HCT116 (cell line): ENCODE results near the gene SEC22A. TPM values are rescaled to one million over a fixed set of nuclear protein-coding genes. Genes with fewer than 3 reads are reported as not detected.

Source experiments
- ATAC-seq: fragments of 200-7000 bp; cut with Tn5 transposase; 2 replicates; pipeline ENCODE4 v1.9.1; 2020; ENCODE audit warnings: mild to moderate bottlenecking, moderate library complexity
- BruUV-seq: library from RNA; stranded (reverse); fragments of 400-500 nt; replicated peaks from 2 replicates; lab custom pipeline; 2021; lab: Mats Ljungman, UMichigan
- CTCF ChIA-PET: fragments of 300-600 bp; sonication (Branson Sonifier 250); formaldehyde crosslinking; loops from one replicate; lab custom pipeline; 2021; ENCODE audit warnings: antibody characterized with exemption; lab: Charles Lee
- POLR2A ChIA-PET: fragments of 300-600, 350-600 bp; sonication (Branson Sonifier 250); formaldehyde crosslinking; loops from one replicate; lab custom pipeline; 2021; ENCODE audit warnings: antibody characterized with exemption; lab: Charles Lee
- RAD21 ChIA-PET, 2 experiments: fragments of 300-600 bp; sonication (Branson Sonifier 250); formaldehyde crosslinking; loops; one replicate each; lab custom pipeline; 2023; ENCODE audit warnings: low total read pairs in 2 of 2; ENCODE audit not compliant: uncharacterized antibody in 2 of 2, unreplicated experiment in 2 of 2, low non-redundant PET in 1 of 2; lab: Charles Lee
- DNase-seq: peaks from one replicate; pipeline ENCODE4 v3.0.0-alpha.2; 2010; ENCODE audit warnings: low read depth, low spot score
- H2AFZ ChIP-seq: fragments of 200-600 bp; shearing (Covaris generic), sonication (generic); 2 replicates; pipeline ENCODE4 v1.6.1; 2017; ENCODE audit warnings: low read depth, mixed run types, mixed read lengths, antibody characterized with exemption, low read length; ENCODE audit not compliant: poor library complexity, severe bottlenecking
- H3K27ac ChIP-seq: 2 replicates; pipeline ENCODE4 v1.5.1; 2012; ENCODE audit warnings: low read depth, low read length
- H3K27me3 ChIP-seq: fragments of 200-600 bp; sonication (generic); 2 replicates; pipeline ENCODE4 v1.6.1; 2016; ENCODE audit warnings: mixed run types, low read length, mixed read lengths; ENCODE audit not compliant: insufficient read depth
- H3K36me3 ChIP-seq, 2 experiments: fragments of 200-500 bp in 1 of 2; fragments of 200-600 bp in 1 of 2; sonication (Bioruptor generic) in 1 of 2; sonication (generic) in 1 of 2; 2 replicates each; pipeline versions ENCODE4 v1.5.1 to v1.6.1; 2014 to 2016; ENCODE audit warnings: low read length in 2 of 2, inconsistent platforms in 1 of 2, mixed read lengths in 1 of 2, mixed run types in 1 of 2; ENCODE audit not compliant: insufficient read depth in 2 of 2, control insufficient read depth in 1 of 2
- H3K4me1 ChIP-seq, 2 experiments: fragments of 200-600 bp in 1 of 2; sonication (generic) in 1 of 2; 2 replicates each; pipeline versions ENCODE4 v1.5.1 to v1.6.1; 2012 to 2017; ENCODE audit warnings: low read length in 2 of 2, inconsistent platforms in 1 of 2, mild to moderate bottlenecking in 1 of 2, mixed read lengths in 1 of 2, mixed run types in 1 of 2, moderate library complexity in 1 of 2; ENCODE audit not compliant: insufficient read depth in 2 of 2, control insufficient read depth in 1 of 2
- H3K4me2 ChIP-seq: fragments of 200-600 bp; sonication (generic); 2 replicates; pipeline ENCODE4 v1.6.1; 2017; ENCODE audit warnings: mixed run types, low read length, mixed read lengths
- H3K4me3 ChIP-seq, 2 experiments: fragments of 200-600 bp in 1 of 2; sonication (generic) in 1 of 2; replicated peaks in 1 of 2; 2 replicates each; pipeline ENCODE4 v1.5.1; 2011 to 2016; ENCODE audit warnings: low read length in 2 of 2, control low read depth in 1 of 2, low read depth in 1 of 2, mild to moderate bottlenecking in 1 of 2, mixed read lengths in 1 of 2, mixed run types in 1 of 2
- H3K79me2 ChIP-seq: fragments of 200-600 bp; sonication (generic); 2 replicates; pipeline ENCODE4 v1.6.1; 2017; ENCODE audit warnings: mild to moderate bottlenecking, mixed run types, low read length, moderate library complexity, mixed read lengths; ENCODE audit not compliant: insufficient read depth
- H3K9ac ChIP-seq: fragments of 200-600 bp; sonication (generic); 2 replicates; pipeline ENCODE4 v1.6.1; 2016; ENCODE audit warnings: low read length, mixed read lengths
- H3K9me2 ChIP-seq: fragments of 200-600 bp; sonication (generic), shearing (Covaris generic); 2 replicates; pipeline ENCODE4 v1.6.1; 2017; ENCODE audit warnings: mixed run types, mild to moderate bottlenecking, moderate library complexity; ENCODE audit not compliant: insufficient read depth
- H3K9me3 ChIP-seq, 2 experiments: fragments of 200-500 bp in 1 of 2; fragments of 200-600 bp in 1 of 2; sonication (Bioruptor generic) in 1 of 2; sonication (generic) in 1 of 2; 2 replicates each; pipeline ENCODE4 v1.6.1; 2014 to 2017; ENCODE audit warnings: low read length in 2 of 2, mixed read lengths in 2 of 2, inconsistent platforms in 1 of 2, low read depth in 1 of 2, mild to moderate bottlenecking in 1 of 2, mixed run types in 1 of 2, moderate library complexity in 1 of 2; ENCODE audit not compliant: control insufficient read depth in 1 of 2, insufficient read depth in 1 of 2
- H4K20me1 ChIP-seq: fragments of 200-600 bp; sonication (generic), shearing (Covaris generic); 2 replicates; pipeline ENCODE4 v1.6.1; 2017; ENCODE audit warnings: mixed run types, mild to moderate bottlenecking, moderate library complexity; ENCODE audit not compliant: insufficient read depth
- ATF3 ChIP-seq: IDR thresholded peaks from 2 replicates; pipeline ENCODE4 v1.6.1; 2012
- CBX3 ChIP-seq: IDR thresholded peaks from 2 replicates; pipeline ENCODE4 v1.6.1; 2012; ENCODE audit warnings: low read depth
- CEBPB ChIP-seq: IDR thresholded peaks from 2 replicates; pipeline ENCODE4 v1.6.1; 2012; ENCODE audit warnings: low read depth
- CTCF ChIP-seq, 3 experiments: fragments of 200-600 bp in 1 of 3; sonication (generic) in 1 of 3; IDR thresholded peaks in 2 of 3; conservative IDR thresholded peaks in 1 of 3; 2 replicates each; pipeline ENCODE4 v1.5.1; 2012 to 2017; ENCODE audit warnings: low read depth in 2 of 3, low read length in 2 of 3, antibody characterized with exemption in 1 of 3, borderline replicate concordance in 1 of 3, control low read depth in 1 of 3, mild to moderate bottlenecking in 1 of 3, mixed read lengths in 1 of 3, mixed run types in 1 of 3, moderate library complexity in 1 of 3; ENCODE audit not compliant: insufficient read depth in 1 of 3
- EGR1 ChIP-seq: IDR thresholded peaks from 2 replicates; pipeline ENCODE4 v1.6.1; 2012; ENCODE audit warnings: low read depth
- EZH2 ChIP-seq: fragments of 200-600 bp; sonication (generic); IDR thresholded peaks from 2 replicates; pipeline ENCODE4 v1.6.1; 2017; ENCODE audit warnings: antibody characterized with exemption, mixed run types
- EZH2phosphoT487 ChIP-seq: fragments of 200-600 bp; IDR thresholded peaks from 2 replicates; pipeline ENCODE4 v1.6.1; 2018; ENCODE audit warnings: antibody characterized with exemption, borderline replicate concordance
- FOSL1 ChIP-seq: IDR thresholded peaks from 2 replicates; pipeline ENCODE4 v1.6.1; 2012; ENCODE audit warnings: low read depth
- JUND ChIP-seq: IDR thresholded peaks from 2 replicates; pipeline ENCODE4 v1.6.1; 2012
- MAX ChIP-seq: IDR thresholded peaks from 2 replicates; pipeline ENCODE4 v1.6.1; 2012
- POLR2A ChIP-seq: IDR thresholded peaks from 2 replicates; pipeline ENCODE4 v1.7.0; 2011; ENCODE audit warnings: borderline replicate concordance; ENCODE audit not compliant: insufficient read depth, insufficient read length; ENCODE audit errors: extremely low read depth
- POLR2AphosphoS5 ChIP-seq: IDR thresholded peaks from 2 replicates; pipeline ENCODE4 v1.6.1; 2011; ENCODE audit warnings: mild to moderate bottlenecking, low read depth, low read length, moderate library complexity
- RAD21 ChIP-seq: IDR thresholded peaks from 2 replicates; pipeline ENCODE4 v1.6.1; 2012; ENCODE audit warnings: low read depth, mild to moderate bottlenecking
- REST ChIP-seq: IDR thresholded peaks from 2 replicates; pipeline ENCODE4 v1.6.1; 2012; ENCODE audit warnings: low read depth
- SP1 ChIP-seq: IDR thresholded peaks from 2 replicates; pipeline ENCODE4 v1.6.1; 2012; ENCODE audit warnings: low read depth
- SRF ChIP-seq: IDR thresholded peaks from 2 replicates; pipeline ENCODE4 v1.6.1; 2012; ENCODE audit warnings: low read depth
- TCF7L2 ChIP-seq: IDR thresholded peaks from 2 replicates; pipeline ENCODE4 v1.7.0; 2011; ENCODE audit warnings: borderline replicate concordance, inconsistent platforms; ENCODE audit not compliant: insufficient read depth, insufficient read length; ENCODE audit errors: extremely low read depth
- YY1 ChIP-seq: IDR thresholded peaks from 2 replicates; pipeline ENCODE4 v1.6.1; 2011; ENCODE audit warnings: low read length, low read depth, moderate library complexity, mild to moderate bottlenecking; ENCODE audit not compliant: insufficient replicate concordance; ENCODE audit errors: extremely low read depth
- ZBTB33 ChIP-seq: IDR thresholded peaks from 2 replicates; pipeline ENCODE4 v1.6.1; 2011; ENCODE audit warnings: mild to moderate bottlenecking, low read length, moderate library complexity; ENCODE audit not compliant: insufficient replicate concordance; ENCODE audit errors: extremely low read depth
- ZNF274 ChIP-seq: fragments of 200-500 bp; sonication (Bioruptor generic); IDR thresholded peaks from 2 replicates; pipeline ENCODE4 v1.6.1; 2014; ENCODE audit warnings: mild to moderate bottlenecking, low read depth, low read length, inconsistent platforms
- intact Hi-C: fragments of 100-400 bp; cut with micrococcal nuclease; formaldehyde crosslinking; loops from 2 replicates; pipeline ENCODE4 v1.10.0; 2022
- total RNA-seq: library from RNA; stranded (reverse); gene quantifications from one replicate; pipeline ENCODE4 v1.2.1, GENCODE V29; 2021; ENCODE audit not compliant: unreplicated experiment

SEC22A gene
- total RNA-seq, 1 experiment from 2014 or later = 10.6 TPM

GRCh38 chr3:123279121-123279520, 77.4 kb downstream of the SEC22A start:
- no peak overlapping the region for H3K9ac ChIP-seq
- H3K27me3 ChIP-seq = no peaks in the 10 kb centered on the region
- DNase-seq (no peak), ATAC-seq (no peak)
- H3K27ac ChIP-seq = no peak overlapping the region
- no peaks in the 10 kb centered on the region for H3K9me2 ChIP-seq
- H3K36me3 ChIP-seq = no peaks in the 10 kb centered on the region
- intact Hi-C loops = no loop called here
- CTCF ChIA-PET = no interaction called here
- BruUV-seq = no TSS peak
- POLR2A ChIA-PET = no interaction called here
- no peak overlapping the region for H3K4me3 ChIP-seq
- no peaks in the 10 kb centered on the region for H3K4me1 ChIP-seq
- H3K4me2 ChIP-seq = no peak overlapping the region
- no peak overlapping the region for H2AFZ ChIP-seq
- RAD21 ChIA-PET = no interaction called here
- H4K20me1 ChIP-seq = no peaks in the 10 kb centered on the region
- H3K79me2 ChIP-seq = no peaks in the 10 kb centered on the region
- no peak for TF ChIP-seq JUND
- no peak for TF ChIP-seq EGR1
- no peak for TF ChIP-seq ZBTB33
- TF ChIP-seq POLR2AphosphoS5 = no peak
- TF ChIP-seq POLR2A = no peak
- TF ChIP-seq TCF7L2 = no peak
- no peak for TF ChIP-seq CTCF (IDR thresholded peaks at IDR 0.05 in 2 of 3, conservative IDR thresholded peaks at IDR 0.05 in 1 of 3; ENCODE audit: borderline replicate concordance in 1 of 3, insufficient read depth in 1 of 3, low read depth in 2 of 3, low read length in 2 of 3)
- no peak for TF ChIP-seq CEBPB
- TF ChIP-seq CBX3 = no peak
- no peak for TF ChIP-seq REST
- no peak for TF ChIP-seq SP1
- no peak for TF ChIP-seq YY1
- no peak for TF ChIP-seq MAX
- TF ChIP-seq ZNF274 = no peak
- no peak for TF ChIP-seq RAD21
- no peak for TF ChIP-seq FOSL1
- TF ChIP-seq ATF3 = no peak
- TF ChIP-seq SRF = no peak
- TF ChIP-seq EZH2phosphoT487 = no peak
- no peak for TF ChIP-seq EZH2
- no peaks in the 10 kb centered on the region for H3K9me3 ChIP-seq
